GM23338 (cell line): Measurements from ENCODE around the gene MYH6.
"Not testable (repeated sequence)": the region's sequence is repeated elsewhere in the genome, so short reads cannot be mapped to it uniquely, and the experiment has no call there.

ENCODE experiments used
- CREB1 ChIP-seq: fragments of 250-450 bp; sonication (Bioruptor Pico); IDR thresholded peaks from 2 replicates; pipeline ENCODE4 v1.5.0; 2020; ENCODE audit warnings: low read depth, mild to moderate bottlenecking, moderate library complexity
- EZH2 ChIP-seq: fragments of 200-600 bp; sonication (generic); IDR thresholded peaks from one replicate; pipeline ENCODE4 v1.8.0; 2017; ENCODE audit warnings: antibody characterized with exemption, mild to moderate bottlenecking, low read depth; ENCODE audit not compliant: unreplicated experiment
- EZH2phosphoT487 ChIP-seq: fragments of 200-600 bp; sonication (generic); IDR thresholded peaks from one replicate; pipeline ENCODE4 v1.8.1; 2018; ENCODE audit warnings: antibody characterized with exemption; ENCODE audit not compliant: unreplicated experiment
- POLR2AphosphoS5 ChIP-seq: IDR thresholded peaks from 2 replicates; pipeline ENCODE4 v1.6.1; 2016; ENCODE audit warnings: antibody characterized with exemption, low read depth
- TF ChIP-seq, protein P1 (sequence below), 2 experiments: fragments of 200-600 bp in 1 of 2; sonication (generic) in 1 of 2; conservative IDR thresholded peaks; 2 replicates each; pipeline versions ENCODE4 v1.5.1 to v1.6.1; 2016 to 2017; ENCODE audit warnings: antibody characterized with exemption in 2 of 2, low read depth in 2 of 2, mild to moderate bottlenecking in 2 of 2, moderate library complexity in 1 of 2
- TF ChIP-seq, protein P2 (sequence below): IDR thresholded peaks from 2 replicates; pipeline ENCODE4 v1.6.1; 2016; ENCODE audit warnings: antibody characterized with exemption

DNA sequence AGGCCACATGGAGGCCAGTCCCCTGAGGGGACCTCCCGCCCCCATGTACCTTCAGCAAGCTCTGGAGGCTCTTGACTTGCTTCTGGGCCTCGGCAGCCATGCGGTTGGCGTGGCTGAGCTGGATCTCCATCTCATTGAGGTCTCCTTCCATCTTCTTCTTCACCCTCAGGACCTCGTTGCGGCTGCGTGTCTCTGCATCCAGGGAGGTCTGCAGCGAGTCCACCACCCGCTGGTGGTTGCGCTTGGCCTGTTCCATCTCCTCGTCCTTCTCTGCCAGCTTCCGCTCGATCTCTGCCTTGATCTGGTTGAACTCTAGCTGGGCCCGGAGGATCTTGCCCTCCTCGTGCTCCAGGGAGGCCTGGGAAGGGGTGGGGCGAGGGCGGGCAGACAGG lies 21.8 kb downstream of the MYH6 start:
- not testable (repeated sequence) for TF ChIP-seq EZH2phosphoT487; POLR2AphosphoS5; CREB1 (CRISPR knock-in tag); EZH2
- TF ChIP-seq, protein P1, sequence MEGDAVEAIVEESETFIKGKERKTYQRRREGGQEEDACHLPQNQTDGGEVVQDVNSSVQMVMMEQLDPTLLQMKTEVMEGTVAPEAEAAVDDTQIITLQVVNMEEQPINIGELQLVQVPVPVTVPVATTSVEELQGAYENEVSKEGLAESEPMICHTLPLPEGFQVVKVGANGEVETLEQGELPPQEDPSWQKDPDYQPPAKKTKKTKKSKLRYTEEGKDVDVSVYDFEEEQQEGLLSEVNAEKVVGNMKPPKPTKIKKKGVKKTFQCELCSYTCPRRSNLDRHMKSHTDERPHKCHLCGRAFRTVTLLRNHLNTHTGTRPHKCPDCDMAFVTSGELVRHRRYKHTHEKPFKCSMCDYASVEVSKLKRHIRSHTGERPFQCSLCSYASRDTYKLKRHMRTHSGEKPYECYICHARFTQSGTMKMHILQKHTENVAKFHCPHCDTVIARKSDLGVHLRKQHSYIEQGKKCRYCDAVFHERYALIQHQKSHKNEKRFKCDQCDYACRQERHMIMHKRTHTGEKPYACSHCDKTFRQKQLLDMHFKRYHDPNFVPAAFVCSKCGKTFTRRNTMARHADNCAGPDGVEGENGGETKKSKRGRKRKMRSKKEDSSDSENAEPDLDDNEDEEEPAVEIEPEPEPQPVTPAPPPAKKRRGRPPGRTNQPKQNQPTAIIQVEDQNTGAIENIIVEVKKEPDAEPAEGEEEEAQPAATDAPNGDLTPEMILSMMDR (conservative IDR thresholded peaks at IDR 0.05; ENCODE audit: low read depth in 2 of 2): not testable (repeated sequence)
- TF ChIP-seq, protein P2, sequence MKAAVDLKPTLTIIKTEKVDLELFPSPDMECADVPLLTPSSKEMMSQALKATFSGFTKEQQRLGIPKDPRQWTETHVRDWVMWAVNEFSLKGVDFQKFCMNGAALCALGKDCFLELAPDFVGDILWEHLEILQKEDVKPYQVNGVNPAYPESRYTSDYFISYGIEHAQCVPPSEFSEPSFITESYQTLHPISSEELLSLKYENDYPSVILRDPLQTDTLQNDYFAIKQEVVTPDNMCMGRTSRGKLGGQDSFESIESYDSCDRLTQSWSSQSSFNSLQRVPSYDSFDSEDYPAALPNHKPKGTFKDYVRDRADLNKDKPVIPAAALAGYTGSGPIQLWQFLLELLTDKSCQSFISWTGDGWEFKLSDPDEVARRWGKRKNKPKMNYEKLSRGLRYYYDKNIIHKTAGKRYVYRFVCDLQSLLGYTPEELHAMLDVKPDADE: not testable (repeated sequence)
